HepG2 (cell line): ENCODE measurements around the gene SIX5.

ENCODE experiments used
- ATF3 ChIP-seq: sonication (generic); formaldehyde crosslinking; IDR thresholded peaks from 2 replicates; pipeline ENCODE4 v1.4.0; 2020; ENCODE audit warnings: missing genetic modification reagents
- CTCF ChIP-seq: sonication (generic); formaldehyde crosslinking; IDR thresholded peaks from 2 replicates; pipeline ENCODE4 v1.5.0; 2020; ENCODE audit warnings: mild to moderate bottlenecking, missing genetic modification reagents, moderate library complexity
- ELF3 ChIP-seq: IDR thresholded peaks from 2 replicates; pipeline ENCODE4 v1.6.1; 2016; ENCODE audit warnings: missing genetic modification reagents, missing compliant biosample characterization
- EP300 ChIP-seq, 3 experiments: sonication (generic) in 1 of 3; formaldehyde crosslinking in 1 of 3; IDR thresholded peaks; 2 replicates each; pipeline versions ENCODE4 v1.5.1 to v1.6.1; 2011 to 2020; ENCODE audit warnings: low read depth in 2 of 3, low read length in 2 of 3, borderline replicate concordance in 1 of 3, improper control_type of control experiment in 1 of 3, mild to moderate bottlenecking in 1 of 3, missing genetic modification reagents in 1 of 3, moderate library complexity in 1 of 3
- FOSL2 ChIP-seq: sonication (generic); formaldehyde crosslinking; IDR thresholded peaks from 2 replicates; pipeline ENCODE4 v1.4.0; 2020; ENCODE audit warnings: missing genetic modification reagents
- KDM4B ChIP-seq: sonication (generic); formaldehyde crosslinking; IDR thresholded peaks from 2 replicates; pipeline ENCODE4 v1.4.0; 2020; ENCODE audit warnings: missing genetic modification reagents
- KDM5A ChIP-seq: fragments of 200-600 bp; sonication (generic); IDR thresholded peaks from 2 replicates; pipeline ENCODE4 v1.7.0; 2018; ENCODE audit warnings: antibody characterized with exemption, mild to moderate bottlenecking, low read length, borderline replicate concordance
- PRDM10 ChIP-seq: sonication (generic); formaldehyde crosslinking; IDR thresholded peaks from 2 replicates; pipeline ENCODE4 v1.4.0; 2020; ENCODE audit warnings: low read depth, missing genetic modification reagents
- PTBP1 ChIP-seq: fragments of 200-400 bp; formaldehyde crosslinking; IDR thresholded peaks from 2 replicates; pipeline ENCODE4 v1.6.1; 2018; ENCODE audit warnings: low read length, low read depth; ENCODE audit not compliant: poor library complexity, severe bottlenecking
- RFX5 ChIP-seq: IDR thresholded peaks from 2 replicates; pipeline ENCODE4 v1.6.1; 2011; ENCODE audit warnings: low read depth, low read length, improper control_type of control experiment
- ZFP41 ChIP-seq: sonication (generic); formaldehyde crosslinking; IDR thresholded peaks from 2 replicates; pipeline ENCODE4 v1.4.0; 2020; ENCODE audit warnings: mild to moderate bottlenecking, missing genetic modification reagents, borderline replicate concordance
- ZNF274 ChIP-seq: sonication (generic); formaldehyde crosslinking; IDR thresholded peaks from 2 replicates; pipeline ENCODE4 v1.5.1; 2020; ENCODE audit warnings: mild to moderate bottlenecking, missing genetic modification reagents
- ZNF281 ChIP-seq: sonication (generic); formaldehyde crosslinking; IDR thresholded peaks from 2 replicates; pipeline ENCODE4 v1.4.0; 2020; ENCODE audit warnings: missing genetic modification reagents, borderline replicate concordance
- ZNF614 ChIP-seq: IDR thresholded peaks from 2 replicates; pipeline ENCODE4 v1.6.1; 2018; ENCODE audit warnings: missing biosample characterization, missing genetic modification reagents, inconsistent platforms, borderline replicate concordance

- TF ChIP-seq PTBP1, result no peak
- peak; percentile 79 for TF ChIP-seq PRDM10 (CRISPR knock-in tag)
- TF ChIP-seq ZNF614 (CRISPR knock-in tag), result peak; percentile 87; the same call in 1 of the 2 replicates
- TF ChIP-seq CTCF (CRISPR knock-in tag), result peak; percentile 37
- TF ChIP-seq ZNF281 (CRISPR knock-in tag), result peak; percentile 59; the same call in 1 of the 2 replicates
- 0 out of 2 replicates have a peak, but pooled peaks have one; percentile 53 for TF ChIP-seq KDM4B (CRISPR knock-in tag)
- no peak for TF ChIP-seq ATF3 (CRISPR knock-in tag)
- TF ChIP-seq FOSL2, result peak; percentile 69
- TF ChIP-seq ZNF274 (CRISPR knock-in tag), result no peak
- TF ChIP-seq ZFP41 (CRISPR knock-in tag), result no peak
- peak in 1 of 2 experiments; percentile 66; a peak in 2 of 4 replicates for TF ChIP-seq EP300 (IDR thresholded peaks at IDR 0.05; ENCODE audit: low read depth in 2 of 2, low read length in 2 of 2)
- TF ChIP-seq EP300 (CRISPR knock-in tag; IDR thresholded peaks at IDR 0.05; ENCODE audit: borderline replicate concordance), result peak; percentile 59; the same call in 1 of the 2 replicates
- peak; percentile 59 for TF ChIP-seq RFX5
- TF ChIP-seq ELF3, result peak; percentile 77
- peak; percentile 66; the same call in 1 of the 2 replicates for TF ChIP-seq KDM5A
Measured at GRCh38 chr19:45717131-45717982, 51.7 kb downstream of the SIX5 start.
